Superior temporal gyrus (tissue), 1 donor: ENCODE data around the gene ACAP3.
A peak's percentile ranks its signal among the peaks of the same experiment; 100 is the strongest.
"Not testable (repeated sequence)": the region's sequence is repeated elsewhere in the genome, so short reads cannot be mapped to it uniquely, and the experiment has no call there.

Experiments
- DNase-seq: peaks from one replicate; pipeline ENCODE4 v3.0.0-alpha.2; 2016; ENCODE audit errors: extremely low spot score

The ACAP3 gene

DNA sequence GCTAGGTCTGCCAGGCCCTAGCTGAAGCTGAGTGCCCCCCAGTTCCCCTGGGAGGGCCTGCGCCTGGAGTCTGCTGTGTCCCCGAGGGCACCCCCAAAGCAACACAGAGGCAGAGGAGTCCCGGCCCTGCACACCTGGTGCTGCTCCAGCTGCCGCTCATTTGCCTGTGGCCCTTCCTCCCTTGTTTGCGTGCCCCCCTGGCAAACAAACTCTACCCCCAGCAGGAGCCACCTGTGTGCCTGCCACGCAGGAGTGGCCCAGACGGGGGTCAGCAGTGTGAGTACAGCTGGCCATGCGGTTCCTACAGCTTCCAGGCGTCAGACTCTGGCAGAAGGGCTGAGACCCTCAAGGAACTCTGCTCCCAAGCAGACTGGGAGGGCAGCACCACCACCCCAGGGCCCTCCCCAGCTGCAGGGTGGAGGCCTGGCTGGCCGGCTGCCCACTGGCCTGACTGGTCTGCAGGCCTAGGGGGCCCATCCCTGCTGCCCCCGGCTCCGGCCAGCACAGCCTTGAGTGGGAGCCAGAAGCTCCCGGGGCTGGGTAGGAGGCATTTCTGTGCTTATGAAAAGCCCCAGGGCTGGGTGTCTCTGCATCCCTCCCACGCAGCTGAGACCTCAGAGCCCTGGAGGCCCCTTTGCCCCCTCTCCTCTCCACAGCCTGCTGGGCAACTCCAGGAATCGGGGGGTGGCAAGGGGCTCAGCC is 22.8 kb upstream of the ACAP3 start:
- DNase-seq = no peak

GRCh38 chr1:1329304-1330210 is 21.8 kb upstream of the ACAP3 start:
- no peak for DNase-seq

GRCh38 chr1:1328254-1328653 is 20.5 kb upstream of the ACAP3 start:
- no peak for DNase-seq

DNA sequence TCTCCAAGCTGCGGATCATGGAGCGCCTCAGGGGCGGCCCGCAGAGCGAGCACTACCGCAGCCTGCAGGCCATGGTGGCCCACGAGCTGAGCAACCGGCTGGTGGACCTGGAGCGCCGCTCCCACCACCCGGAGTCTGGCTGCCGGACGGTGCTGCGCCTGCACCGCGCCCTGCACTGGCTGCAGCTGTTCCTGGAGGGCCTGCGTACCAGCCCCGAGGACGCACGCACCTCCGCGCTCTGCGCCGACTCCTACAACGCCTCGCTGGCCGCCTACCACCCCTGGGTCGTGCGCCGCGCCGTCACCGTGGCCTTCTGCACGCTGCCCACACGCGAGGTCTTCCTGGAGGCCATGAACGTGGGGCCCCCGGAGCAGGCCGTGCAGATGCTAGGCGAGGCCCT is 19.6 kb upstream of the ACAP3 start:
- DNase-seq = no peak

- no peak for DNase-seq
Observed at GRCh38 chr1:1326075-1326605, 18.4 kb upstream of the ACAP3 start.

DNA sequence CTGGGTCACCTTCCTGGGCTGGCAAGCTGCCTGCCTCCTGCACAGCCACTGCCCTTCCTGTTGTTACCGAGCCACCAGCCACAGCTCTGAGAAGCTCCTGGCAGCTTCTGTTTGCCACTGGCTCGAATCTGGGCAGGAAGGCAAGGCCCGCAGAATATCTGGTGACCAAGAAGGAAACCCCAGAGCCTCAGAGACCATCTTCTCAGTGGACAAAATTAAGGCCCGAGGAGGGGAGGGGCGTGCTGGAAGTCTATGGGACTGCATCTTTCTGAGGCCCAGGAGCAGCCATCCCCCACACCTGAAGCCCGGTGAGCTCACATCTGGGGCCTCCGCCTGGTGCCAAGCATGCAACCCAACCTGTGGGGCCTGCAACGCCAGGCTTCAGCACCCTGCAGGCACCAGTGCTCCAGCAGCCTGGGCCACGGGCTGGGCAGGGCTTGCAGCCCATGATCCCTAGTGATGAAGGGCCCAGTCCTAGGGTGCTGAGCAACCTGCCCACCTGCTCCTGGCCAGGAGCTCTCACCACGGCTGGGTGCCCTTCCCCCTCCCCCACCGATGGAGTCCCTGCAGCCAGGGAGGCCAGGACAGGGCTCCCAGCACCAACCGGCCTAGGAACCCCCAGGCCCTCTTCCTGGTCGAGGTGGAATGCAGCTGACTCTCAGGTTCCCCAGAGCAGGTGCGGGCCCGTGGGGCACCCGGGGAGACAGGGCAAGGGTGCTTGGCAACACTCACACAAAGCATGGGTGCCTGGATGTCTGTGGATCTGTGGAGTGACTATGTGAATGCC is 17.8 kb upstream of the ACAP3 start:
- DNase-seq = no peak

GRCh38 chr1:1324524-1325287 is 17.0 kb upstream of the ACAP3 start, which contains the start of the genes CPTP and INTS11:
TSS of gene CPTP (plus strand) at chr1:1324802. CDS start at chr1:1326911, 2,109 bp downstream.
TSS of gene INTS11 (minus strand) at chr1:1324660. CDS start at chr1:1324608, 52 bp downstream.
- peak; percentile 90 for DNase-seq

- DNase-seq = no peak
Observed at GRCh38 chr1:1324084-1324523, 16.4 kb upstream of the ACAP3 start.

GRCh38 chr1:1322952-1323351 is 15.2 kb upstream of the ACAP3 start:
- no peak for DNase-seq

DNA sequence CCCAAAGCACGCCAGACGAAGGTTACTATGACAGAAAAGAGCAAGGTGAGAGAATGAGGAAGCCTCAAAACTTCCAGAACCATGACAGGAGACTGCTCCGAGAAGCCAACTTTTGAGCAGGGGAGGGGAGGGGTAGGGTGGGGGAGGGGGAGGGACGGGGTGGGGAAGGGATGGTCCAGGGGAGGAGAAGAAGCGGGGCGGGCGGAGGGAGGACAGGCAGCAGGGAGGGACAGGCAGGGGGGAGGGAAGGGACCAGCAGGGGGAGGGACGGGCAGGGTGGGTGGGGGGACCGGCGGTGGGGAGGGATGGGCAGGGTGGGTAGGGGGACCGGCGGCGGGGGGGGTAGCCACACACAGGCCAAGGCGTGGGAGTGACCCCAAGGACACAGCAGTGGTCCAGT is 14.7 kb upstream of the ACAP3 start:
- DNase-seq = no peak

- no peak for DNase-seq
Observed at GRCh38 chr1:1321477-1321876, 13.7 kb upstream of the ACAP3 start.

GRCh38 chr1:1320666-1321448 is 13.1 kb upstream of the ACAP3 start:
- DNase-seq = no peak

GRCh38 chr1:1319646-1319941 is 11.9 kb upstream of the ACAP3 start:
- no peak for DNase-seq

- no peak for DNase-seq
Observed at GRCh38 chr1:1318777-1319645, 11.3 kb upstream of the ACAP3 start.

- DNase-seq = peak; percentile 55
Observed at GRCh38 chr1:1318131-1318652, 10.5 kb upstream of the ACAP3 start.

DNA sequence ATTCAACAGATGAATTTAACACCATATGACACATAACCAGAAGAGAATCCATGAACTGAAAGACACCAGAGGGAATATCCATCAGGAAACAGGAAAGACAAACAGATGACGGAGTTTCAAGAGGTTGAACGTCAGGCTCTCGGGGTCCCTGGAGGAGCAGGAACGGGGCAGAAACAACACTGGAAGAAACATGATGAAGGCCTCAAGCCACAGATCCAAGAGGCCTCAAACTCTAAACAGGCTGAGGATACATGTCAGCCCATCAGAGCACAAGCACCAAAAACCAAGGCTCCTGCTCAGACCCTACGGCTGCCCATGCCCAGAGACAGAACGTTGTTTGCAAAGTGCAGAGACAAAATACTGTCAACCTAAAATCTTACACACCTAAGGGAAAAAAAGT is 9.7 kb upstream of the ACAP3 start:
- no peak for DNase-seq

GRCh38 chr1:1316199-1316598 is 8.5 kb upstream of the ACAP3 start:
- not testable (repeated sequence) for DNase-seq

GRCh38 chr1:1315435-1315954 is 7.8 kb upstream of the ACAP3 start:
- DNase-seq = no peak
